ENCODE measurements around the gene B3GNT5.
A peak's percentile ranks its signal among the peaks of the same experiment; 100 is the strongest.

The B3GNT5 gene, protein sequence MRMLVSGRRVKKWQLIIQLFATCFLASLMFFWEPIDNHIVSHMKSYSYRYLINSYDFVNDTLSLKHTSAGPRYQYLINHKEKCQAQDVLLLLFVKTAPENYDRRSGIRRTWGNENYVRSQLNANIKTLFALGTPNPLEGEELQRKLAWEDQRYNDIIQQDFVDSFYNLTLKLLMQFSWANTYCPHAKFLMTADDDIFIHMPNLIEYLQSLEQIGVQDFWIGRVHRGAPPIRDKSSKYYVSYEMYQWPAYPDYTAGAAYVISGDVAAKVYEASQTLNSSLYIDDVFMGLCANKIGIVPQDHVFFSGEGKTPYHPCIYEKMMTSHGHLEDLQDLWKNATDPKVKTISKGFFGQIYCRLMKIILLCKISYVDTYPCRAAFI

DNA sequence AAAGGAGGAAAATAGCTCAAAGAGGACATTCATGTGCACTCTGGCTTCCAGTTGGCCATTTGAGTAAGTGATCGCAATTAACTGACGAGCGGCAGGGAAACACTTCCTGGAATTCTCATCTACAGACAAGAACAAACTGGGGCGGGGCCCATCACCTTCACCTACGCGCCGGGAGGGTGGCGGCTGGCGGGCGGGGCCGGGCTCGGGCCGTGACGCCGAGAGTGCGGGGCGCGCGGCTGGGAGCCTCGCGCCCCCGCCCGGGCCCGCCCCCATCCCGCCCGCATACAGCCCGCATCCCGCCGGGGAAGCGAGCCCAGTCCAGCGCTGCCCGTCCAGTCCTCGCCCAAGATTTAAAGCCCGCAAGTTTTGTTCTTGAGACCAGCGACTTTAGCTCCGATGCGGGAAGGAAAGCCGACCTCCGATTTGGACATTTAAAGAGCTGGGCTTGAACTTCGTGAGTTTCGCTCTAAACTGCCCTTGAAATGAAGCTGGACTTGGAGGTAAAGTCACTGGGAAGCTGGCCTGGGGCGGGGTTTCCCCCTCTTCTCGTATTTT lies at the start of gene B3GNT5:
Gene B3GNT5, plus strand, starts transcription at position 281 of the 555 bp plus-strand sequence. CDS start 16,546 bp downstream, outside the sequence.
- peak within 1 kb of the TSS; percentile 89 for H3K27ac ChIP-seq (ENCODE audit: low read depth, low read length)
- H3K27me3 ChIP-seq (ENCODE audit: control insufficient read depth in 5 of 5, insufficient read depth in 4 of 5, low read length in 5 of 5) = no peaks in the 10 kb centered on the region
- no peaks in the 10 kb centered on the region for H3K36me3 ChIP-seq (ENCODE audit: control insufficient read depth in 5 of 5, insufficient read depth in 5 of 5, low read length in 5 of 5)
- no peaks in the 10 kb centered on the region for H3K9me3 ChIP-seq (ENCODE audit: control insufficient read depth in 5 of 5, low read length in 5 of 5)
- H3K4me3 ChIP-seq (ENCODE audit: low read depth in 1 of 5, low read length in 5 of 5) = peak within 1 kb of the TSS; percentile 73 to 92 (median 87)
- H3K4me1 ChIP-seq (ENCODE audit: control insufficient read depth in 5 of 5, insufficient read depth in 5 of 5, low read length in 5 of 5) = peaks cover 0 to 18% (median 12%) of the 10 kb centered on the region in 5 donors
- H3K9ac ChIP-seq (ENCODE audit: low read length in 5 of 5) = peak within 1 kb of the TSS; percentile 79 to 95 (median 90)

DNA sequence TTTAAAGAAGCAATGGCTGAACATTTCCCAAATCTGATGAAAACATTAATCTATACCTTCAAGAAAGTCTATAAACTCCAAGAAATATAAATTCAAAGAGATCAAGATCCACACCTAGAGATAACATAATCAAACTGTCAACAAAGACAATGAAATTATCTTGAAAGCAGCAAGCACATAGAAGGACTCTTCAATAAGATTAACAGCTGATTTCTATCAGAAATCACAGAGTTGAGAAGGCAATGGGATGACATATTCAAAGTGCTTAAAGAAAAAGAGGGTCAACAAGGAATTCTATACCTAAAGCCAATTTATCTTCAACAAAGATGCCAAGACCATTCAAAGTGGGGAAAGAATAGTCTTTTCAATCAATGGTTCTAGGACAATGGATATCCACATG lies 49.4 kb upstream of the B3GNT5 start:
- Histone ChIP-seq H3K27ac (ENCODE audit: low read depth, low read length) (no peak overlapping the region), H3K4me1 (ENCODE audit: control insufficient read depth in 5 of 5, insufficient read depth in 5 of 5, low read length in 5 of 5) (no peaks in the 10 kb centered on the region), H3K27me3 (ENCODE audit: control insufficient read depth in 5 of 5, insufficient read depth in 4 of 5, low read length in 5 of 5) (no peaks in the 10 kb centered on the region), H3K36me3 (ENCODE audit: control insufficient read depth in 5 of 5, insufficient read depth in 5 of 5, low read length in 5 of 5) (no peaks in the 10 kb centered on the region), H3K4me3 (ENCODE audit: low read depth in 1 of 5, low read length in 5 of 5) (no peak overlapping the region), H3K9ac (ENCODE audit: low read length in 5 of 5) (no peak overlapping the region), H3K9me3 (ENCODE audit: control insufficient read depth in 5 of 5, low read length in 5 of 5) (peaks cover 0 to 4% (median 2%) of the 10 kb centered on the region in 5 donors)

DNA sequence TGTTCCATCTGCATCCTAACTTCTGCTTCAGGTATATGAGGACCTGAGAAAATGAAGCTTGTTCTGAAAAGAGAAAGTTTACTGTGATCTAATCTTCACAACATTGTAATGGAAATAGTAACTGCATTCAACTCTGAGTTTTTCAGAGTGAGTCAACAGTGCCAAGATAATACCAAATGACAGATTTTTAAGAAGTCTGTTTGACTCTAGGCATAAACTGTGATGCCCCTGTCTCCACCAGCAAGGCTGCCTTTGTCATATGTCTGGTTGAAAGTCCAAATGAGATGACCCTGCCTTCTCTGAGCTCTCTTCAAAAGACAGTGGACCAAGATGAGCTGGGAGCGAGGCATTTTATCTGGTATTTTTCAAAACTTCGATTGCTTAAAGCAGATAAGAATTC lies 44.8 kb upstream of the B3GNT5 start:
- Histone ChIP-seq H3K4me3 (ENCODE audit: low read depth in 1 of 5, low read length in 5 of 5) (no peak overlapping the region), H3K9me3 (ENCODE audit: control insufficient read depth in 5 of 5, low read length in 5 of 5) (peaks cover 0 to 4% (median 2%) of the 10 kb centered on the region in 5 donors)

DNA sequence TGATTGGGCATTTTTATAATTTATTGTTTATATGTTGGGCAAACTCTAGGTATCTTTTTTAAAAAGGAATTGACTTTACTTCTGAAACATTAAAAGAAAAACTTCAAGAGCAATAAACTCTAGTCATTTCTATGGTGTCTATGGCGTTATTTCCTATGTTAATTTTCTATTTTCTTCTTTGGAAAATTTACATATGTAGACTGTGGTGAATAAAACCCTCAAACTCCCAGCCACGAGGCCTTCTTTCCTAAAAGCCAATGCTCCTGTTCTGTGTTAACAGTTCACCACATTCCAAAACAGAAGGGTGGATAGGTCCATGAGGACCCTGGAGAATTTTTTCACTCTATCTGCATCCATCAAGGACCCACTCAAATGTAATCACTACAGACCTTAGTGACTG lies 44.3 kb upstream of the B3GNT5 start:
- H3K36me3 ChIP-seq (ENCODE audit: control insufficient read depth in 5 of 5, insufficient read depth in 5 of 5, low read length in 5 of 5) = no peaks in the 10 kb centered on the region
- no peak overlapping the region for H3K27ac ChIP-seq (ENCODE audit: low read depth, low read length)
- H3K9ac ChIP-seq (ENCODE audit: low read length in 5 of 5) = no peak overlapping the region
- H3K9me3 ChIP-seq (ENCODE audit: control insufficient read depth in 5 of 5, low read length in 5 of 5) = peaks cover 0 to 1% (median 0%) of the 10 kb centered on the region in 5 donors
- peaks cover 0 to 3% (median 0%) of the 10 kb centered on the region in 5 donors for H3K27me3 ChIP-seq (ENCODE audit: control insufficient read depth in 5 of 5, insufficient read depth in 4 of 5, low read length in 5 of 5)
- no peak overlapping the region for H3K4me3 ChIP-seq (ENCODE audit: low read depth in 1 of 5, low read length in 5 of 5)
- H3K4me1 ChIP-seq (ENCODE audit: control insufficient read depth in 5 of 5, insufficient read depth in 5 of 5, low read length in 5 of 5) = peaks cover 0 to 24% (median 14%) of the 10 kb centered on the region in 5 donors

More for the DNA sequence above, 44.8 kb upstream of the B3GNT5 start:
- Histone ChIP-seq H3K4me1 (ENCODE audit: control insufficient read depth in 5 of 5, insufficient read depth in 5 of 5, low read length in 5 of 5) (peaks cover 0 to 24% (median 14%) of the 10 kb centered on the region in 5 donors), H3K27ac (ENCODE audit: low read depth, low read length) (no peak overlapping the region), H3K9ac (ENCODE audit: low read length in 5 of 5) (no peak overlapping the region), H3K27me3 (ENCODE audit: control insufficient read depth in 5 of 5, insufficient read depth in 4 of 5, low read length in 5 of 5) (peaks cover 0 to 3% (median 0%) of the 10 kb centered on the region in 5 donors), H3K36me3 (ENCODE audit: control insufficient read depth in 5 of 5, insufficient read depth in 5 of 5, low read length in 5 of 5) (no peaks in the 10 kb centered on the region)

DNA sequence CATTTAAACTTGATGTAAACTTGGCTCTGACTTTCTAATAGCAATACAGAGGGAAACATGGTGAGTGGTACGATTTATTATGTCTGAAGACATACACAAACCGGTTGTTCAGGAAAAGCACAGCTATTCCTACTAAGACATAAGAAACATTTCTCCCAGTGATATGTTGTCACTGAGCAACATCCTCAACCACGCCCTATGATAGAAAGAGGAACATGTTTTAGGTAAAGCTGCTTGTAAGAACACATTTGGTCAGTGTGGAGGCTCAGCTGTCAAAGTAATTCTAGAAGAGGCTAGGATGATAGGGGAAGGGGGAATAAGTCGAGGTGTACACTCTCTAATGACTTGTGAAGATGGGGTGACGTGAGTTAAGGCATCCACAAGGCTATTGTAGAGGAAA lies 42.7 kb upstream of the B3GNT5 start:
- Histone ChIP-seq H3K36me3 (ENCODE audit: control insufficient read depth in 5 of 5, insufficient read depth in 5 of 5, low read length in 5 of 5) (no peaks in the 10 kb centered on the region), H3K27ac (ENCODE audit: low read depth, low read length) (peak overlapping the region; percentile 38), H3K9ac (ENCODE audit: low read length in 5 of 5) (peak overlapping the region in 2 of 5 donors; percentile 11 to 54), H3K4me1 (ENCODE audit: control insufficient read depth in 5 of 5, insufficient read depth in 5 of 5, low read length in 5 of 5) (peaks cover 0 to 28% (median 14%) of the 10 kb centered on the region in 5 donors), H3K9me3 (ENCODE audit: control insufficient read depth in 5 of 5, low read length in 5 of 5) (no peaks in the 10 kb centered on the region), H3K27me3 (ENCODE audit: control insufficient read depth in 5 of 5, insufficient read depth in 4 of 5, low read length in 5 of 5) (peaks cover 0 to 3% (median 0%) of the 10 kb centered on the region in 5 donors), H3K4me3 (ENCODE audit: low read depth in 1 of 5, low read length in 5 of 5) (no peak overlapping the region)

DNA sequence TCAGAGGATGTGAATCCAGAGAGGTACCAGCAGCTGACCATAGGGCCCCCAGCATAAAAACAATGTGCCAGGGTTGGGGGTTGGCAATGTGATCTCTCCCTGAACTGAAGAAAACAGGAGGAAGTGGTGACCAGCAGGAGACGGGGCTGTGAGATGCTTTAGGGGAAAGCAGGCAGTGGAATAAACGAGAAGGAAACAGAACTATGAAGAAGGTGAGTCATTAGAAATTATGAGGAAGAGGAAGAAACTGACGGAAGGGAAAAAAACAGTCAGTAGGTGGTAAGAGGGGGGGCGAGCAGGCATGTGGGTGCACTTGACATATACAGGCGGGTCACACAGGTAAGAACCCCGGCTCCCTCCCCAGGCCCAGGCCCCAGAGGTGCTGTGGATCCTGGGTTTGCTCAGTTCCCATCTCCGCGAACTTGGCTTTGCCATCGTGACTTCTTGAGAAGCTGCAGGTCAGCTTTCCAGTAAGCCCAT lies 42.2 kb upstream of the B3GNT5 start:
- no peaks in the 10 kb centered on the region for H3K9me3 ChIP-seq (ENCODE audit: control insufficient read depth in 5 of 5, low read length in 5 of 5)
- H3K4me3 ChIP-seq (ENCODE audit: low read depth in 1 of 5, low read length in 5 of 5) = peak overlapping the region in 1 of 5 donors; percentile 13
- no peaks in the 10 kb centered on the region for H3K36me3 ChIP-seq (ENCODE audit: control insufficient read depth in 5 of 5, insufficient read depth in 5 of 5, low read length in 5 of 5)
- peaks cover 0 to 3% (median 0%) of the 10 kb centered on the region in 5 donors for H3K27me3 ChIP-seq (ENCODE audit: control insufficient read depth in 5 of 5, insufficient read depth in 4 of 5, low read length in 5 of 5)
- peaks cover 0 to 28% (median 14%) of the 10 kb centered on the region in 5 donors for H3K4me1 ChIP-seq (ENCODE audit: control insufficient read depth in 5 of 5, insufficient read depth in 5 of 5, low read length in 5 of 5)
- peak overlapping the region; percentile 38 for H3K27ac ChIP-seq (ENCODE audit: low read depth, low read length)
- peak overlapping the region in 2 of 5 donors; percentile 11 to 54 for H3K9ac ChIP-seq (ENCODE audit: low read length in 5 of 5)

DNA sequence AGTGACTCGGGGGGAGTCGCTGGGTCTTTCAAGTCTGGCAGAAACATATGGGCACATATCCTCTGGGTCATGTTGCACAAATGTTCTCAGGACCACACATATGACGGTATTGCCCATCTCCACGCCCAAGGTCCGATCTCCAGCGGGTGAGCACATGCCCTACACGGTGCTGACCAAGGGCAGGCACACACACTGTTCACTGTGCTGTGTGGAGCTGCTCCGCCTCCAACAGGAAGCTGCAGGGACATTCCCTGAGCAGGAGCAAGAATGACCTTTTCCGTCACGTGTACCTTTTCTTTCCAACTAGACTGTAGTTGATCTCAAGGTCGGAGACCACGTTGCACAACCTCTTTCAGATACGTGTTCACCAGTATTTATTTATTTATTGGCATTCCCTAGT lies 41.7 kb upstream of the B3GNT5 start:
- peaks cover 0 to 28% (median 14%) of the 10 kb centered on the region in 5 donors for H3K4me1 ChIP-seq (ENCODE audit: control insufficient read depth in 5 of 5, insufficient read depth in 5 of 5, low read length in 5 of 5)
- H3K9ac ChIP-seq (ENCODE audit: low read length in 5 of 5) = peak overlapping the region in 1 of 5 donors; percentile 54
- H3K27me3 ChIP-seq (ENCODE audit: control insufficient read depth in 5 of 5, insufficient read depth in 4 of 5, low read length in 5 of 5) = peaks cover 0 to 3% (median 0%) of the 10 kb centered on the region in 5 donors
- H3K27ac ChIP-seq (ENCODE audit: low read depth, low read length) = peak overlapping the region; percentile 38
- peak overlapping the region in 1 of 5 donors; percentile 13 for H3K4me3 ChIP-seq (ENCODE audit: low read depth in 1 of 5, low read length in 5 of 5)
- H3K9me3 ChIP-seq (ENCODE audit: control insufficient read depth in 5 of 5, low read length in 5 of 5) = no peaks in the 10 kb centered on the region
- H3K36me3 ChIP-seq (ENCODE audit: control insufficient read depth in 5 of 5, insufficient read depth in 5 of 5, low read length in 5 of 5) = no peaks in the 10 kb centered on the region

DNA sequence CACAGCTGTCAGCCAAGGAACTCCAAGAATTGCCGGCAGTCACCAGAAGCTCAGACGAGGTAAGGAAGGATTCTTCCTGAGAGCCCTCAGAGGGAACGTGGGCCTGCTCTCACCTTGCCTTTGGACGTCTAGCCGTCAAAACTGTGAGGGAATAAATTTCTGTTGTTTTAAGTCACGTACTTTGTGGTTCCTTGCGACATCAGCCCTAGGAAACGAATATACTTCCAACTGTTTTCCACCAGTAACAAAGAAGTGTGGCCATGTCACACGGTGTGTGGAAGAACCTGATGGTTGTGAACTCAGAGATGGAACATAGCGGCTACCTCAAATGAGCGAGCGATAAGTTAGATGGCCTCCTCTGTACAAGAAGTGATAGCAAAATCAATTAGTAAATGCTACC lies 41.0 kb upstream of the B3GNT5 start:
- no peaks in the 10 kb centered on the region for H3K36me3 ChIP-seq (ENCODE audit: control insufficient read depth in 5 of 5, insufficient read depth in 5 of 5, low read length in 5 of 5)
- H3K27ac ChIP-seq (ENCODE audit: low read depth, low read length) = peak overlapping the region; percentile 78
- peaks cover 0 to 28% (median 14%) of the 10 kb centered on the region in 5 donors for H3K4me1 ChIP-seq (ENCODE audit: control insufficient read depth in 5 of 5, insufficient read depth in 5 of 5, low read length in 5 of 5)
- peak overlapping the region in 1 of 5 donors; percentile 25 for H3K9ac ChIP-seq (ENCODE audit: low read length in 5 of 5)
- H3K9me3 ChIP-seq (ENCODE audit: control insufficient read depth in 5 of 5, low read length in 5 of 5) = no peaks in the 10 kb centered on the region
- H3K4me3 ChIP-seq (ENCODE audit: low read depth in 1 of 5, low read length in 5 of 5) = no peak overlapping the region
- H3K27me3 ChIP-seq (ENCODE audit: control insufficient read depth in 5 of 5, insufficient read depth in 4 of 5, low read length in 5 of 5) = peaks cover 0 to 3% (median 0%) of the 10 kb centered on the region in 5 donors

DNA sequence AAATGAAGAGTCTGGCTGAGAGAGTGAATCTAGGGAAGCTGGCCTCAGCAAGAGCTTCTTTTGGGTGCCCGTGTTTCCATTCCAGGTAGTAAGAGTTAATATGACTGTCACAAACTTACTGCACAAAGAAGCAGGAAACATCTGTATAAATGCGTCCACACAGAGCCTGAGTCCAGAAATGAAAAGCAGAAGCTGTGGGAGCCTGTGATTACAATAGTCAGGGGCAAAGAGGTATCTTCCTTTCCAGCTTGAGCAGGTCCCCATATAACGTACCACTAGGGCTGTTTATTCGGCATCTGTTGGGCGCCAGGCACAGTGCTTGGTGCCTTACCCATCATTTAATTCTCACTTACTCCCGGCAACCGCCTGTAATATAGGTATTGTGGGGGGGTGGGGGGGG lies 40.5 kb upstream of the B3GNT5 start:
- no peaks in the 10 kb centered on the region for H3K36me3 ChIP-seq (ENCODE audit: control insufficient read depth in 5 of 5, insufficient read depth in 5 of 5, low read length in 5 of 5)
- peak overlapping the region in 1 of 5 donors; percentile 25 for H3K9ac ChIP-seq (ENCODE audit: low read length in 5 of 5)
- H3K27me3 ChIP-seq (ENCODE audit: control insufficient read depth in 5 of 5, insufficient read depth in 4 of 5, low read length in 5 of 5) = peaks cover 0 to 3% (median 0%) of the 10 kb centered on the region in 5 donors
- no peak overlapping the region for H3K4me3 ChIP-seq (ENCODE audit: low read depth in 1 of 5, low read length in 5 of 5)
- H3K4me1 ChIP-seq (ENCODE audit: control insufficient read depth in 5 of 5, insufficient read depth in 5 of 5, low read length in 5 of 5) = peaks cover 0 to 28% (median 14%) of the 10 kb centered on the region in 5 donors
- H3K27ac ChIP-seq (ENCODE audit: low read depth, low read length) = peak overlapping the region; percentile 78
- H3K9me3 ChIP-seq (ENCODE audit: control insufficient read depth in 5 of 5, low read length in 5 of 5) = no peaks in the 10 kb centered on the region
